HG03565 (cell line): Measurements from ENCODE around the gene ERCC1.

Experiments
- ATAC-seq: cut with Tn5 transposase; IDR thresholded peaks from one replicate; pipeline ENCODE4 v1.9.1; 2021; ENCODE audit warnings: mild to moderate bottlenecking, moderate library complexity; ENCODE audit not compliant: unreplicated experiment

Gene ERCC1

GRCh38 chr19:45423589-45424190, at the start of gene ERCC1:
ERCC1 (minus strand) TSS chr19:45423917; CDS start chr19:45423374, 543 bp downstream.
- peak; percentile 41 for ATAC-seq

GRCh38 chr19:45473367-45473681, 49.6 kb upstream of the ERCC1 start:
- no peak for ATAC-seq

GRCh38 chr19:45472563-45473366, 49.0 kb upstream of the ERCC1 start:
- no peak for ATAC-seq

GRCh38 chr19:45471931-45472562, 48.3 kb upstream of the ERCC1 start:
- ATAC-seq: no peak

GRCh38 chr19:45471111-45471930, 47.6 kb upstream of the ERCC1 start:
- no peak for ATAC-seq

GRCh38 chr19:45470762-45471081, 47.0 kb upstream of the ERCC1 start:
- ATAC-seq: no peak

GRCh38 chr19:45469945-45470761, 46.4 kb upstream of the ERCC1 start:
- no peak for ATAC-seq

GRCh38 chr19:45469132-45469944, 45.6 kb upstream of the ERCC1 start:
- peak; percentile 49 for ATAC-seq

- no peak for ATAC-seq
Measured at GRCh38 chr19:45468803-45469131, 45.0 kb upstream of the ERCC1 start.

GRCh38 chr19:45468159-45468651, 44.5 kb upstream of the ERCC1 start:
- ATAC-seq: no peak

GRCh38 chr19:45467456-45468158, 43.9 kb upstream of the ERCC1 start, which contains the start of gene FOSB:
FOSB (plus strand) TSS chr19:45467996; CDS start chr19:45468587, 591 bp downstream.
- ATAC-seq: peak; percentile 28

- no peak for ATAC-seq
Measured at GRCh38 chr19:45467115-45467455, 43.4 kb upstream of the ERCC1 start.

- ATAC-seq: no peak
Measured at GRCh38 chr19:45464852-45465441, 41.2 kb upstream of the ERCC1 start.

GRCh38 chr19:45464274-45464673, 40.6 kb upstream of the ERCC1 start:
- ATAC-seq: no peak

- no peak for ATAC-seq
Measured at GRCh38 chr19:45463241-45463640, 39.5 kb upstream of the ERCC1 start.

- ATAC-seq: no peak
Measured at GRCh38 chr19:45462174-45462573, 38.5 kb upstream of the ERCC1 start.

GRCh38 chr19:45460807-45461347, 37.2 kb upstream of the ERCC1 start:
- no peak for ATAC-seq

- no peak for ATAC-seq
Measured at GRCh38 chr19:45457776-45458175, 34.1 kb upstream of the ERCC1 start.

- ATAC-seq: no peak
Measured at GRCh38 chr19:45456500-45456815, 32.7 kb upstream of the ERCC1 start.
